Measurements from ENCODE around the gene NTRK3. TPM values are rescaled to one million over a fixed set of nuclear protein-coding genes. Genes with fewer than 3 reads are reported as not detected.

The NTRK3 gene
- polyA plus RNA-seq, 1 experiment = 0.21 TPM

DNA sequence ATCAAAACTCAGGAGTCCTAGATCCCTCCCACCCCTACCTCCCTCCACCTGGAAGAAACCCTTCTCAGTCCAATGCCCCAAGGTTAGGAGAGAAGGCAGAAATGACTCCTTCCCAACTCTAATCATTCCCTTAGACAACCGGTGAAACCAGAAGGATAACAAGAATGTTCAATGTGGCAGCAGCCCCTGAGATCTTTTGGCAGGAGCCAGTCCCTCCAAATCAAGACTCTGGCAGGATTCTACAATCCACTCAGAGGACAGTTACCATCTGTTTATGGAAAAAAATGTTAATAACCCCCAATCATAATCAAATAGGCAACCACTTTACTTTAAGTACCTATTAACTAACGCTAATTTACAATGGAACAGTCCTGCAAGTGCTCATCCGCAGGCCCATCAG lies 136.5 kb downstream of the NTRK3 start:
- POLR2A ChIA-PET = no interaction called here
- H3K27ac ChIP-seq (ENCODE audit: low read depth, low read length) = no peak overlapping the region
- TF ChIP-seq CTCF (IDR thresholded peaks at IDR 0.05; ENCODE audit: low read depth, low read length) = no peak
- no peak for DNase-seq (ENCODE audit: low read depth, low spot score)
- no peak overlapping the region for H3K4me3 ChIP-seq (ENCODE audit: low read depth, low read length)
- peaks cover 5% of the 10 kb centered on the region; the same call in 1 of the 2 replicates for H3K9me3 ChIP-seq (ENCODE audit: control insufficient read depth, insufficient read depth, low read length)
- CTCF ChIA-PET = no interaction called here
- peaks cover 3% of the 10 kb centered on the region for H3K27me3 ChIP-seq (ENCODE audit: control insufficient read depth, insufficient read depth, low read length)

DNA sequence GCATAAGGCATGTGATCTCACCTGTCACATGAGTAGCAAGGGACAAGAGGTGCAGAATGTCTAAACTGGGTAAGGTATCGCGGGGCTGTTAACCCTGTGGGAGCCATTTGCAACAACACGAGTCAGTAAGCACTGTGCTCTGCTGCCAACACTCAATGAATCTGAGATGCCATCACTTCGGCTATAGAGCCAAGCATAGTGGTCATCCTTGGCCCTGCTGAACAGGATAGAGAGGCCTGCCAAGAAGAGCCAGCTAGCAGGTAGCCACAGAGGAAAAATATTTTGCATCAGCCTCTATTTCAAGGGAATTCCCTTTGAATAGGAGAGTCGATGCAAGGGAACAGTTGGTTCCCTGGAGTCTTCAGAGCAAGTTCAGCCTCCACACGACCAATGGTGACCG lies 137.8 kb downstream of the NTRK3 start:
- POLR2A ChIA-PET = no interaction called here
- H3K27me3 ChIP-seq (ENCODE audit: control insufficient read depth, insufficient read depth, low read length) = peaks cover 3% of the 10 kb centered on the region
- CTCF ChIA-PET = no interaction called here
- no peak for DNase-seq (ENCODE audit: low read depth, low spot score)
- H3K27ac ChIP-seq (ENCODE audit: low read depth, low read length) = no peak overlapping the region
- H3K9me3 ChIP-seq (ENCODE audit: control insufficient read depth, insufficient read depth, low read length) = peaks cover 5% of the 10 kb centered on the region; the same call in 1 of the 2 replicates
- TF ChIP-seq CTCF (IDR thresholded peaks at IDR 0.05; ENCODE audit: low read depth, low read length) = no peak
- no peak overlapping the region for H3K4me3 ChIP-seq (ENCODE audit: low read depth, low read length)

DNA sequence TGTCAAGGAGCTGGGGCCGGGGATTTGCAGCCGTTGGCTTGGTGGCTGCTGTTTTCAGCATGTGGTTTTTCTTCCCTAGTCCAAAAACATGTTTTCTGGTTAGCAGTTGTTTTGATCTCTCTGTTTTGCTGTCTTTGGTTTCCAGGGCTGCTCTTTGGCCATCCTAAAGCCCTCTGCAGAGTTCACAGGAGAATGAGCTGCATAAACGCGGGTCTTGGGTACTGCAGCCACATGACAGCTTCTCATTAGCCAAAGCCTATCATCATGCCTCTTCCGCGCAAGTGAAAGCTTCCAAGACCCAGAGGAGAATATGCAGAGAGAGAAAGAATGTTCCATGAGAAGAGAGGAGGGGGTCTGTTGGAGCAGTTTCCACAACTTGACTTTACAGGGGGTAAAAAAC lies 138.5 kb downstream of the NTRK3 start:
- ChIA-PET POLR2A (no interaction called here), CTCF (no interaction called here)
- peaks cover 3% of the 10 kb centered on the region for H3K27me3 ChIP-seq (ENCODE audit: control insufficient read depth, insufficient read depth, low read length)
- no peak overlapping the region for H3K4me3 ChIP-seq (ENCODE audit: low read depth, low read length)
- H3K9me3 ChIP-seq (ENCODE audit: control insufficient read depth, insufficient read depth, low read length) = peaks cover 5% of the 10 kb centered on the region; the same call in 1 of the 2 replicates
- TF ChIP-seq CTCF (IDR thresholded peaks at IDR 0.05; ENCODE audit: low read depth, low read length) = no peak
- H3K27ac ChIP-seq (ENCODE audit: low read depth, low read length) = no peak overlapping the region
- DNase-seq (ENCODE audit: low read depth, low spot score) = no peak

DNA sequence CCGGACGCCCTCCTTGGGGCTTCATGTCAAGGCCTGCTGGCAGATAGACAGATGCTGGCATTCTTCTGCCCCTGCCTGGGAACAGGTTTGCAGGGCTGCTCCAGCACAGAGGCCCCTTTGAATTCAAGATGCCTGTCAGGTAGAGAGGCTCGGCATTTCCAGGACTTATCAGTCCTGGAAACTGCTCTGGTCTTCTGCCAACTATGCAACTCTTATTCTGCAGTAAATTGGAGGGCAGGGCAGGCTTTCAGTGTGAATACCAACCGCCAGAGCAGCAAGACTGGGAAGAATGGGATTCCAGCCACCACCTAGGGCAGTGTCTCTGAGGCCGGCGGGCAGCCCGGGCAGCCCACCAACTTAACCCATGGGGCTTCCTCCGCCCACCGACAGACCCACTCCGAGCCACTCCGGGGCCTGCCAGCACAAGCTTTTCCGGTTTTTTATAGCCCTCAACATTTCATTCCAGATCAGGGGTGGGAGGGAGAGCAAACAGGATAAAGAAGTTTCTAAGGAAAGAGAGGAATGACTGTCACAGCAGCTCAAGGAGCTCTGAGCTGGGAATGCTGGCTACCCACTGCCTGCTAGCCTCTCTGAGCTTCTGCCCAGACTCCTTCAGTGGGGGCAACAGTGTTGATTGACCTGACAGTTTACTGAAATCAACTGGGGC lies 140.9 kb downstream of the NTRK3 start:
- TF ChIP-seq CTCF (IDR thresholded peaks at IDR 0.05; ENCODE audit: low read depth, low read length) = no peak
- ChIA-PET CTCF (no interaction called here), POLR2A (no interaction called here)
- Histone ChIP-seq H3K9me3 (ENCODE audit: control insufficient read depth, insufficient read depth, low read length) (peaks cover 5% of the 10 kb centered on the region; the same call in 1 of the 2 replicates), H3K4me3 (ENCODE audit: low read depth, low read length) (no peak overlapping the region), H3K27ac (ENCODE audit: low read depth, low read length) (no peak overlapping the region), H3K27me3 (ENCODE audit: control insufficient read depth, insufficient read depth, low read length) (peaks cover 3% of the 10 kb centered on the region)
- DNase-seq (ENCODE audit: low read depth, low spot score) = no peak

DNA sequence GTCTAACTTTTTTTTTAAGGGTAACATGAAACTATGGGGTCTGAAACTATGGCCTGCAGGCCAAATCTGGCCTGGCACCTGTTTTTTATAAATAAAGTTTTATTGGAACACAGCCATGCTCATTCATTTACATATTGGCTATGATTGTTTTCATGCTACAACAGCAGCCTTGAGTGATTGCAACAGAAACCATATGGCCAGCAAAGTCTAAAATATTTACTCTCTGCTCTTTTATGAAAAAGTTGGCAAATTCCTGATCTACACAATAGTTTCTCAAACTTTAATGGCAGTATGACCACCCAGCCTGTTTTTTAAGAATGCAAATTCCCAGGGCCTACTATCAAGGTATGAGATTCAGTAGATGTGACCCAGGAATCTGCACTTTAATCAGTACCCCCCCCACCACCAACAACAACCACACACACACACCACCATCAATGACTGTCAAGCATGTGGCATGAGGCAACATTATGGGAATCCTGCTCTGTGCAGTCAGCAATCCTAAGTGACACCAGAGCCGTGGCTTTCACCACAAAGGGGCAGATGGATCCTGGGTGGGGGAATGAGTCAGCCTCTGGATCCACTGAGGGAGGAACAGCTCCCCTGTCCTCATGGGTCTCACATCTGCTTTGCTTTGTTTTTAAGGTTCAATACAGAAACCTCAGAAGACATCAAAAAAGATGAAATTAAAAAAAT lies 142.8 kb downstream of the NTRK3 start:
- Histone ChIP-seq H3K27me3 (ENCODE audit: control insufficient read depth, insufficient read depth, low read length) (peaks cover 3% of the 10 kb centered on the region), H3K27ac (ENCODE audit: low read depth, low read length) (no peak overlapping the region), H3K4me3 (ENCODE audit: low read depth, low read length) (no peak overlapping the region), H3K9me3 (ENCODE audit: control insufficient read depth, insufficient read depth, low read length) (peaks cover 9% of the 10 kb centered on the region; the same call in 1 of the 2 replicates)
- CTCF ChIA-PET = no interaction called here
- POLR2A ChIA-PET = no interaction called here
- DNase-seq (ENCODE audit: low read depth, low spot score) = no peak
- no peak for TF ChIP-seq CTCF (IDR thresholded peaks at IDR 0.05; ENCODE audit: low read depth, low read length)

Measured in AG04450 (cell line).